GM18505 (cell line): ENCODE measurements around the gene CDT1.

ENCODE experiments used
- ATAC-seq: cut with Tn5 transposase; IDR thresholded peaks from one replicate; pipeline ENCODE4 v1.9.1; 2021; ENCODE audit not compliant: unreplicated experiment
- POLR2A ChIP-seq: IDR thresholded peaks from 4 replicates; pipeline ENCODE4 v1.6.1; 2011; ENCODE audit warnings: borderline replicate concordance; ENCODE audit not compliant: insufficient read depth, insufficient read length; ENCODE audit errors: extremely low read depth

CDT1 gene

DNA sequence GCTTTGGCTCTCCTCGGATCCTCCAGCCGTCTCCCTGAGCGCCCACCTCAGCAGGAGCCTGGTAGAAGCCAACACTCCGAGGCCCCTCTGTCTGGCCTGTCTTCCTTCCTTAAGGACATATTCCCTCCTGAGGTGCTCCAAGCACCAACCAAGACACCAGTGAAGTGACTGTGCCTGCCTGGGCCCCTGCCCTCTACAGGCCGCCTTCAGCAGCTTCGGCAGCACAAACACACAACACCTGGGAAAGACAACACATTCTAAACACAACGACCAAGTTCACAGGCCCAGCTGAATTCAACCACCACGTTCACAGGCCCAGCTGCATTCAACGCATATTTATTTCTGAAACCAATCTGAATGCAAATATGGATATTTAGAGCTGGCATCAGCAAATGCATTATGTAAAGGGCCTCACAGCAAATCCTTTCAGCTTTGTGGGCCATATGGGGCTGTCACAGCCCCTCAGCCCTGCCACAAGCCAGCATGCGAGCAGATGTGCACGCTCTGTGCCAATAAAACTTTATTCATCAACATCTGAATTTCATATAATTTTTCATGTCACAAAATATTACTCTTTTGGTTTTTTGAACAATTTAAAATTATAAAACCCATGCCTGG is 40.9 kb downstream of the CDT1 start:
- no peak for ATAC-seq

DNA sequence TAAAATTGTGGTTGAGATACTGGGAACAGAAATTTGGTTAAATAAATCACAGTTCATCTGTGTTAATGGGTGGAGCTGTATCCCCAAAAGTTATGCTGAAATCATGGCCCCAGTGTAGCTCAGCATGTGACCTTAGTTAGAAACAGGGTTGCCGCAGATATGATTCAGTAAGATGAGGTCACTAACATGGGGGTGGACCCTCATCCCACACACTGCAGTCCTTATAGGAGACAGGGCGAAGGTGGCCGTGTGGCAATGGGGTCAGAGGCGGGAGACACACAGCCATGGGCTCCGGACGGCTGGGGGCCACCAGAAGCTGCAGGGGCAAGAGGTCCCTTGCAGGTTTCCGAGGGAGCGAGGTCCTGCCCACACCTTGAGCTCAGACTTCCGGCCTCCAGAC is 42.5 kb downstream of the CDT1 start:
- no peak for TF ChIP-seq POLR2A
- ATAC-seq: no peak

More for the DNA sequence above, 40.9 kb downstream of the CDT1 start:
- no peak for TF ChIP-seq POLR2A

DNA sequence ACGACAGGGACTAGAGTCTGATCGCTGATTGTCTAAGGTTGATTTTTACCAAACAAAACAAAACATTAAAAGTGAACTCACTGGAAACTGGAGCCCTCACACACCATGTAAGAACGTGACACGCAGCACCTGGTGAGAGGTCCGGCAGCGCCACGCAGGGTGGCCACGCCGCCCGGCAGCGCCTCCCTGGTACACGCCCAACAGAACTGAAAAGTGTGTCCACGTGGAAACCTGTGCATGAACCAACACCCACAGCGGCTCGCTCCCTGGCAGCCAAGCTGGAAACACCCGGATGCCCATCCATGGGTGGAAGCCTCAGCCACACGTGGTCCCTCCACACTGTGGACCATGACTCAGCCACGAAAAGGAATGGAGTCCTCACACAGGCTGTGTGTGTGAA is 44.1 kb downstream of the CDT1 start:
- ATAC-seq: no peak
- no peak for TF ChIP-seq POLR2A

DNA sequence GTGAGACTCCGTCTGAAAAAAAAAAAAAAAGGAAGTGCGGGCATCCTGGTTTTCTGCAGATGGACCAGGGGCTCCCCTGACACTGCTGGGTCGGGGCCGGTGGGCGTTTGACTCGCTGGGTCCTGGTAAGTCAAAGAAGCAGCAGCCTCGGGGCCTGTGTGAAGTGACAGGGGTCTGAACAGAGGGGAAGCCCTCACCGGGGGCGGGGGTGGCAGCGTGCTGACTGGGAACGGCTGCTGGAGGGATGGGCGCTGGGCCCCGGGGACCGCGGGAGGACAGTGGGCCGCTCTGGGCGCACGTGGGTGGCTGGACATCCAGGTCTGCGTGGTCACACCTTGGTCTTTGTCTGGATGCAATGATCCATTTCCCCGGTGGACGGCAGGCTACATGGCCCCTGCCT is 45.0 kb downstream of the CDT1 start:
- TF ChIP-seq POLR2A: no peak

DNA sequence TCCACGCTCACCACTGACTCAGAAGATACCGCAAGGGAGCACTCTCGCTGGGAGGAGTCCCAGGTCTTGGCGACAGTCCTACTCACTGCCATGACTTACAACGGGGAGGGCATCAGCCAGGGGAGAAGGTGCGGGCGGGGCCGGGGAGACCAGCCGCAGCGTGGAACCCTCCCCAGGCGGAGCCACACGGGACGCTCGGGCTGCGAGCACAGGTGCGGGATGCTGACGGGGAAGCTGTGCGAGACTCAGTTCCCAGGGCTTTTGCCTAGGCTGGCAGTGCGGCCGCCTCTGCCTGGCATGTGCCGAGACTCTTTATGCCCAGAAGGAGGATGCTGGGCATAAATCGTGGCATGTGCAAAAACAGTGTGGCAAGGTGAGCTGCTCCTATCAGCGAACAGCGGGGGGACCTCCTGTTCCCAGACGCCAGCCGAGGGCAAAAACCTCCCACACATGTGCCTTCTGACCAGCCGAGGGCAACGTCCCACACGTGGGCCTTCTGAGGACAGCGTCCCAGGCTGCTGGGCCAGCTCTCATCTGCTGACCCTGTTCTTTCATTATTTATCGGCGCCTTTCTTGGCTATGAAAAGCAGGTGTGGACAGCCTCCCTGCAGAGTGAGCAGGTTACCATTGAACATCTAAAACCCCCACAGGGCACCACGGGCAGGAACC is 47.1 kb downstream of the CDT1 start:
- TF ChIP-seq POLR2A: no peak
- ATAC-seq: no peak

More for the DNA sequence above, 45.0 kb downstream of the CDT1 start:
- no peak for ATAC-seq

DNA sequence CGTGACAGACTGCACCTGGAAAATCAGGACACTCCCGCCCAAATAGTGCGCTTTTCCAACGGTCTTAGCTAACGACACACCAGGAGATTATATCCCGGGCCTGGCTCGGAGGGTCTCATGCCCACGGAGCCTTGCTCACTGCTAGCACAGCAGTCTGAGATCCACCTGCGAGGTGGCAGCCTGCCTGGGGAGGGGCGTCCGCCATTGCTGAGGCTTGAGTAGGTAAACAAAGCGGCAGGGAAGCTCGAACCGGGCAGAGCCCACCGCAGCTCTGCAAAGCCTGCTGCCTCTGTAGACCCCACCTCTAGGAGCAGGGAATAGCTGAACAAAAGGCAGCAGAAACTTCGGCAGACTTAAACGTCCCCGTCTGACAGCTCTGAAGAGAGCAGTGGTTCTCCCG is 48.0 kb downstream of the CDT1 start:
- ATAC-seq: no peak
- no peak for TF ChIP-seq POLR2A

DNA sequence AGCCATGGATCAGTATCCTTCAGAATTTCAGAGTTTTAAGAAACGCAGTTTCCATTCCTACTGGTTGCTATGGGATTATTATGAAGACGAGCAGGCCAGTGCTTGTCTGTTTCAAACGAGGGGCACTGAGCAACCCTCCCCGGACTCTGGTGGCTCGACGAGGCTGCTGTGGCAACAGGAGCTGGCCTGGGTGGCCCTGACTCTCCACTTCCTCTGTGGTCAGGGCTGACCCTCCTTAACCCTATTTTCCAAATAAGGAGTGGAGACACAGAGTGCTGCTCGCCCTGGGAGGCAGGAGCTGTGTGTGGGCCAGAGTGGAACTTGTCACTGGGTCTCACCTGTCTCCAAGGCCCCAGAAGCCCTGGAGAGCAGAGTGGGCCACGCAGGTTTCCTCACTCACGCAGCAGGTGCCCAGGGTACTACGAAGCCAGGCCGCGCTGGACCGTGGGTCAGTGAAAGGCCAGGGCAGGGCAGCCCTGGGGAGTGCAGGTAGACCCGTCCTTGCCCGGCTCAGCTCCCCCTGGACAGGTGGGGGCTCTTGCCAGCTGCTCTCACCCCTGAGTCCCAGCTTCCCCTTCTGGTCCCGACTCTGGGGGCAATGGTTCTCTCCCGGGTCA is 49.8 kb downstream of the CDT1 start:
- no peak for ATAC-seq
- TF ChIP-seq POLR2A: no peak

DNA sequence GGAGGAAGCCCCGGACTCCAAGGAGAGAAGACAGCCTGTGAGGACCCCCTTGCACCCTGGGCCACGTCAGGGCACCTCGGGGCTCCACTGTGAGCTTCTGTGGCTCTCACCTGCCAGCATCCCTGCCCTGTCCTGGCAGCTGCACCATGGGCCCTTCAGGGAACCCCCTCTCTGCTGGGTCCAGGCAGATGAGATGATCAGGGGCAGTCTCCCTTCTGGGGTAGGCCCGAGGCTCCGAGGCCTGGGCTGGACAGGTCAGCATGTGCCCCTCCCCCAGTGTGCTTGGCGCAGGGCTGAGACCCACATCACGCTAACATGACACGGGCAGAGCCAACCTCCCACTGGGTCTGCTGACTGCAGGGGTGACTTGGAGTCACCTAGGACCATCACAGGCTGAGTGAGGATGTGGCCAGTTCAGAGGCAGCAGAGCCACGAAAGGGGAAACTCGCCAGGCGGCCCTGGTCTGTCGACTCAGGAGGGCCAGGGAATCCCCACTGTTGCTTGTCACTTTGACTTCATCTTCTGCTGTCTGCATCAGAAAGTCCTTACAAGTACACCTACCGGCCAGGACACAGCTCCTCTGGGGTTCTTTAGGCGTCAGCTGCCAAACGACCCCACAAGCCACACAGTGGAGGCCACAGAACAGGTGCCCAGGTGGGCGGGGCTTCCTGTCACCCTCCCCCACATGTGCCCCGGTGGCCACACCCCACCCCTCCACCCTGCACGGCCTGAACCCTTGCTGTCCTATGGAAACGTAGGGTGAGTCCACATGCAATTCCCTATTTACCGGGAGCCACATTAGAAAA is 50.9 kb downstream of the CDT1 start:
- no peak for ATAC-seq
- TF ChIP-seq POLR2A: no peak

DNA sequence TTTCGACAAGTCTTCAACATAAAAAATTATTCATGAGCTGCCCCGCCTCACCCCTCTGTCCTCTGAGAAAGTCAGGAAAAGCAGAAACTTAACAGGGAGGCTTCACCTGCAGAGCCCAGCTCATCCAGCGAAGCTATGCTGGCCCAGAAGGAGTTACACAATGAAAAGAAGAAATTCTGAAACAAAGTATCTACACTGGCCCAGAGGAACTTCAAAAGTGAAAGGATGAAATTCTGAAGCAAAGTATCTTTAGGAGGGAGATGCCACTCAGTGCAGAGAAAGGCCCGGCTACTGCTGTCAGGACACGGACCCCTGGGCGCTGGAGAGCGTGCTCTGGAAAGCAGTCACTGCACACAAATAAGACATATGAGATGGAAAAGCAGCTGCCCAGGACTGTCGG is 51.6 kb downstream of the CDT1 start:
- TF ChIP-seq POLR2A: no peak
- ATAC-seq: no peak

DNA sequence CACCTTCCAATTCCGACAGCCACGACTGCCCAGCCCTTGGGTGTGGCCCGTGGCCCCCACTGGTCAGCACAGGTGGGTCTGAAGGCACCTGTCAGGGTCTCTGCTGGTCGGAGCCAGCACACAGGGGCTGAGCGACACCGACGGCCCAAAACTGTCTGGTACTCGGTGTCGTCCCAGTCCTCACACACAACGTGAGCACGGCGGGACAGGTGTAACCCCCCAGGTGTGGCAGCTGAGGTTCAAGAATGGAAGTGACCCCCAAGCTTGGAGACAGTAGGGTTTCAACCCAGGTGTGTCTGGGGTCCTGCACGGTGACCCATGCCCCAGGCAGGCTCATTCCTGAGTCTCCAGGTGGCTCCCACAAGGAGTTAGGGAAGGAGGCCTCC is 52.1 kb downstream of the CDT1 start:
- ATAC-seq: no peak
- TF ChIP-seq POLR2A: no peak

DNA sequence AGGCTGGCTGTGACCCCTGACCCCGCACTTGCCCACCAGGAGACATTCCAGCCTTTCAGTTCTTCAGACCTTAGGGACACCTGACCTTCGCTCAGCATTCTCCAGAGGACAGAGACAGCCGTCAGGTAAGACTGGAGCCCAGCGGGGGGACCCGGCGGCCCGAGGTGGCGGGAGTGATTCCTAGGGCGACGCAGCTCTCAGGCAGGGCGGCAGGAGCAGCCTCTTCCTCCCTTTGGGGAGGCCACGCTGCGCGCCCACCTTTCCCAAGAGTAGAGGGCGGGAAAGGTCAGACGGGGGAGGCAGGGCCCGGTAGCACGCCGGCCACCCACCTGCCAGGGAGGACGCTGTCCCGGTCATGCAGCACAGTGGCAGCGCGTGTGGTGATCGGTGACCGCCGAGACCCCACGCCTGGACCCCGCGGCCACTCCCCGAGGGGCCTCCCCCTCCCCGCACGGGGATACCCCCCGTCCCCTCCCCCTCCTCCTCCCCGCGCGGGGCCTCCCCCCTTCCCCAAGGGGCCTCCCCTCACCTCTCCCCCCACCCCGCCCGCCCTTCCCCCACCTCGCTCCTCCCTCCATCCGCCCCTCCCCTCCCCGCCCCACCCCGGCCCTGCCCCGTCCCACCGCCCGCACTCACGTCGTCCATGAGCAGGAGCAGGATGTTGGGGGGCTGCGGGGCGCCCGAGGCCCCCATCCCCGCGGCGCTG is 52.7 kb downstream of the CDT1 start:
- TF ChIP-seq POLR2A: no peak
- ATAC-seq: no peak

DNA sequence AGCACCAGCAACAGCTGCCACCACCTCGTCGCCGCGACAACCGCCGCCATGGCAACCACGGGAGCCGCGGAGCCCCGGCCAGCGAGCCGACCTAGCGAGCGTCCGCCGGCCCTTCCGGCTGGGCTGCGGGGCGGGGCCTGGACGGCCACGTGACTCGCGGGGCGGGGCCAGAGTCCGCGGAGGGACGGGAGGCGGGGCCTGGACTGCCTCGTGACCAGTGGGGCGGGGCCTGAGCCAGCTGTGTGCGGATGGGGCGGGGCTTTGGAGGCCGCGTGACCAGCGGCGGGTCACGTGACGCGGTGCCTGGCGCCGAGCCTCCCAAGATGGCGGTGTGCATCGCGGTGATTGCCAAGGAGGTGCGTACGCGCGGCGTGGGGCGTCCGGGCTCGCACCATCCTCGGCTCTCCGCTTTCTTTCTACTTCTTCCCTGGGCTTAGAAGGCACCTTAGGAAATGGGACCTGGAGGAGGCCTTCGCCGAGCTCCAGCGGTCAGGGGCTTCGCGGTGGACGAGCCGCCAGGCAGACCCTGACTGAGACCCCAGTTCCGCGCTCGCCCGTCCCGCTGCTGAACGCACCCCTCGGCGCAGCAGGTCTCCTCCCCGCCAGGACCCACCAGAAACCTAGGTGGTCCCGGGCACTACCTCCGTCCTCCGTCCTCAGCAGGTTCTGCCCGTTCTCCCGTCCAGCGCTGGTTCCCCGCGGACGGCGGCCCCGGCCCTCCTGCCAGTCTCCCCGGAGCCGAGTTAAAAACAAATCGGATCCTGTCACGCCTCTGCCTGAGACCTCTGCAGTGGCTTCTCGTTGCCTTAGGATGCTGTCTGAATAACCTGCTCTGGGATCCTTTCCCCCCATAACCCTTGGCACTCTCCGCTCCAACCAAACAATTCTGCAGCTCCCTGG is 53.5 kb downstream of the CDT1 start, which contains the start of the genes GALNS and TRAPPC2L:
GALNS (minus strand) TSS at position 120 of the 900 bp plus-strand sequence; CDS start at position 50, 70 bp downstream.
TRAPPC2L (plus strand) TSS at position 300 of the 900 bp plus-strand sequence; CDS start at position 324, 24 bp downstream.
- peak; percentile 72 for ATAC-seq
- TF ChIP-seq POLR2A: peak; percentile 92
